ENCODE data around the gene CIC. TPM values are rescaled to one million over a fixed set of nuclear protein-coding genes. Genes with fewer than 3 reads are reported as not detected.

CIC gene
- total RNA-seq, 2 experiments from 2014 or later: 114 to 119 TPM

- no peak overlapping the region for H3K27ac Mint-ChIP-seq
- peaks cover 19 to 32% of the 10 kb centered on the region in 2 experiments for H3K27me3 ChIP-seq (ENCODE audit: control insufficient read depth in 1 of 2, insufficient read depth in 2 of 2, low read length in 2 of 2)
- CTCF ChIA-PET: interaction anchor here (1.0 to 1.1 kb wide), 2 partner anchors 18 to 116 kb away, joined by 3 to 4 read pairs; no protein-coding TSS in a partner anchor
Observed at GRCh38 chr19:42313840-42314755, 45.0 kb downstream of the CIC start.

GRCh38 chr19:42315024-42315423 lies 46.0 kb downstream of the CIC start:
- no peak for TF ChIP-seq CTCF (IDR thresholded peaks at IDR 0.05)
- ChIA-PET POLR2A (interaction anchor here (0.6 kb wide), 1 partner anchor 117 kb away, joined by 3 read pairs; no protein-coding TSS in a partner anchor), CTCF (interaction anchor here (1.0 kb wide), 1 partner anchor 117 kb away, joined by 4 read pairs; no protein-coding TSS in a partner anchor)
- intact Hi-C loops (cut with DNase I, micrococcal nuclease): no loop called here
- no peak for DNase-seq
- Mint-ChIP-seq H3K27me3 (peaks cover 43% of the 10 kb centered on the region), H3K9me3 (no peaks in the 10 kb centered on the region), H3K4me3 (no peak overlapping the region), H3K27ac (no peak overlapping the region), H3K4me1 (ENCODE audit: low read depth) (peaks cover 12% of the 10 kb centered on the region), H3K36me3 (ENCODE audit: low read depth) (no peaks in the 10 kb centered on the region)
- Histone ChIP-seq H3K9me3 (ENCODE audit: control insufficient read depth in 1 of 2, insufficient read depth in 1 of 2, low read length in 2 of 2) (no peaks in the 10 kb centered on the region), H3K4me3 (ENCODE audit: low read length) (no peak overlapping the region), H3K4me1 (ENCODE audit: insufficient read depth, low read length) (peaks cover 22% of the 10 kb centered on the region), H3K27me3 (ENCODE audit: control insufficient read depth in 1 of 2, insufficient read depth in 2 of 2, low read length in 2 of 2) (peaks cover 19 to 32% of the 10 kb centered on the region in 2 experiments), H3K36me3 (ENCODE audit: insufficient read depth, low read length) (no peaks in the 10 kb centered on the region), H3K27ac (ENCODE audit: low read depth in 1 of 2, low read length in 2 of 2) (no peak overlapping the region)
- ATAC-seq (ENCODE audit: poor library complexity): no peak

More at GRCh38 chr19:42313840-42314755, 45.0 kb downstream of the CIC start:
- H3K9me3 ChIP-seq (ENCODE audit: control insufficient read depth in 1 of 2, insufficient read depth in 1 of 2, low read length in 2 of 2): no peaks in the 10 kb centered on the region
- ATAC-seq (ENCODE audit: poor library complexity) (no peak), DNase-seq (no peak)
- H3K27ac ChIP-seq (ENCODE audit: low read depth in 1 of 2, low read length in 2 of 2): no peak overlapping the region
- H3K4me3 ChIP-seq (ENCODE audit: low read length): no peak overlapping the region
- Mint-ChIP-seq H3K9me3 (no peaks in the 10 kb centered on the region), H3K36me3 (ENCODE audit: low read depth) (no peaks in the 10 kb centered on the region), H3K27me3 (peaks cover 43% of the 10 kb centered on the region), H3K4me3 (no peak overlapping the region), H3K4me1 (ENCODE audit: low read depth) (peaks cover 12% of the 10 kb centered on the region)
- peaks cover 22% of the 10 kb centered on the region for H3K4me1 ChIP-seq (ENCODE audit: insufficient read depth, low read length)
- intact Hi-C loops (cut with DNase I, micrococcal nuclease): no loop called here
- H3K36me3 ChIP-seq (ENCODE audit: insufficient read depth, low read length): no peaks in the 10 kb centered on the region
- no peak for TF ChIP-seq CTCF (IDR thresholded peaks at IDR 0.05)
- POLR2A ChIA-PET: interaction anchor here (1.0 kb wide), 1 partner anchor 10 kb away, joined by 4 read pairs; no protein-coding TSS in a partner anchor

- H3K9me3 ChIP-seq (ENCODE audit: control insufficient read depth in 1 of 2, insufficient read depth in 1 of 2, low read length in 2 of 2): no peaks in the 10 kb centered on the region
- DNase-seq (no peak), ATAC-seq (ENCODE audit: poor library complexity) (no peak)
- peaks cover 22% of the 10 kb centered on the region for H3K4me1 ChIP-seq (ENCODE audit: insufficient read depth, low read length)
- Mint-ChIP-seq H3K27me3 (peaks cover 40% of the 10 kb centered on the region), H3K36me3 (ENCODE audit: low read depth) (no peaks in the 10 kb centered on the region), H3K27ac (no peak overlapping the region), H3K9me3 (no peaks in the 10 kb centered on the region), H3K4me3 (no peak overlapping the region), H3K4me1 (ENCODE audit: low read depth) (peaks cover 12% of the 10 kb centered on the region)
- no peak overlapping the region for H3K4me3 ChIP-seq (ENCODE audit: low read length)
- ChIA-PET POLR2A (no interaction called here), CTCF (no interaction called here)
- no peak overlapping the region for H3K27ac ChIP-seq (ENCODE audit: low read depth in 1 of 2, low read length in 2 of 2)
- TF ChIP-seq CTCF (IDR thresholded peaks at IDR 0.05): no peak
- no peaks in the 10 kb centered on the region for H3K36me3 ChIP-seq (ENCODE audit: insufficient read depth, low read length)
- peaks cover 19 to 27% of the 10 kb centered on the region in 2 experiments for H3K27me3 ChIP-seq (ENCODE audit: control insufficient read depth in 1 of 2, insufficient read depth in 2 of 2, low read length in 2 of 2)
- intact Hi-C loops (cut with DNase I, micrococcal nuclease): no loop called here
Observed at GRCh38 chr19:42316223-42317211, 47.5 kb downstream of the CIC start.

All from CD4-positive, alpha-beta T cell (primary cell).